DND-41 (cell line): ENCODE results near the gene NUDT6.

ENCODE experiments used
- EZH2 ChIP-seq: IDR thresholded peaks from 3 replicates; pipeline ENCODE4 v1.6.1; 2012; ENCODE audit warnings: borderline replicate concordance, low read depth, mild to moderate bottlenecking, moderate library complexity, low read length, inconsistent platforms; ENCODE audit not compliant: severe bottlenecking
- TF ChIP-seq, protein P1 (sequence below): IDR thresholded peaks from 2 replicates; pipeline ENCODE4 v1.5.1; 2012; ENCODE audit warnings: borderline replicate concordance, low read length, moderate library complexity, mild to moderate bottlenecking; ENCODE audit not compliant: poor library complexity, severe bottlenecking; ENCODE audit errors: extremely low read depth

DNA sequence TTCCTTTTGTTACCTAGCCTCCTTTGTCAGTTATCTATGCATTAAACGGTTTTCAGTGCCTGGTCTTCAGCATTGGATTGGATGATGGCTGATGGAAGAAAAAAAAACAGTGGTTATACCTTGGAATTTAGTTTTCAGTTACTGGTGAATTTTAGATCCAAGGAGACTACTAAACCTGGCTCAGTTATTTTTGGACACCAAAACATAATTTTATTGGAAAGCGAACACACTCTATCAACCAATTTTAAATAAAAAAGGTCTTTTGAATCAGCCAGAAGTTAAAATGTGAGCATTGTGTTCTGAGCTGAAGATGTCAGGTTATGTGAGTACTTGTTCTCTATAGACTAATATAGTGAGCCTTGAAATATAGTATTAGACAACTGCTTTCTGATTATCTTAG lies 63.7 kb downstream of the NUDT6 start:
- TF ChIP-seq, protein P1, sequence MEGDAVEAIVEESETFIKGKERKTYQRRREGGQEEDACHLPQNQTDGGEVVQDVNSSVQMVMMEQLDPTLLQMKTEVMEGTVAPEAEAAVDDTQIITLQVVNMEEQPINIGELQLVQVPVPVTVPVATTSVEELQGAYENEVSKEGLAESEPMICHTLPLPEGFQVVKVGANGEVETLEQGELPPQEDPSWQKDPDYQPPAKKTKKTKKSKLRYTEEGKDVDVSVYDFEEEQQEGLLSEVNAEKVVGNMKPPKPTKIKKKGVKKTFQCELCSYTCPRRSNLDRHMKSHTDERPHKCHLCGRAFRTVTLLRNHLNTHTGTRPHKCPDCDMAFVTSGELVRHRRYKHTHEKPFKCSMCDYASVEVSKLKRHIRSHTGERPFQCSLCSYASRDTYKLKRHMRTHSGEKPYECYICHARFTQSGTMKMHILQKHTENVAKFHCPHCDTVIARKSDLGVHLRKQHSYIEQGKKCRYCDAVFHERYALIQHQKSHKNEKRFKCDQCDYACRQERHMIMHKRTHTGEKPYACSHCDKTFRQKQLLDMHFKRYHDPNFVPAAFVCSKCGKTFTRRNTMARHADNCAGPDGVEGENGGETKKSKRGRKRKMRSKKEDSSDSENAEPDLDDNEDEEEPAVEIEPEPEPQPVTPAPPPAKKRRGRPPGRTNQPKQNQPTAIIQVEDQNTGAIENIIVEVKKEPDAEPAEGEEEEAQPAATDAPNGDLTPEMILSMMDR = no peak
- no peak for TF ChIP-seq EZH2
